ENCODE data around the gene PKP4. TPM values are rescaled to one million over a fixed set of nuclear protein-coding genes. Genes with fewer than 3 reads are reported as not detected.
A peak's percentile ranks its signal among the peaks of the same experiment; 100 is the strongest.
"Not testable (repeated sequence)": the region's sequence is repeated elsewhere in the genome, so short reads cannot be mapped to it uniquely, and the experiment has no call there.

The PKP4 gene
- total RNA-seq, 1 experiment from 2014 or later: 7.9 TPM

- in situ Hi-C loops (cut with HindIII; ENCODE audit: low pct_unique_long_range_greater_than_20kb, low sequenced_read_pairs): no loop called here
- no peak for DNase-seq (ENCODE audit: low read depth)
These were observed 4.0 kb downstream of the PKP4 start for GRCh38 chr2:158460632-158461297.

GRCh38 chr2:158463496-158464095, 6.8 kb downstream of the PKP4 start:
- DNase-seq (ENCODE audit: low read depth): no peak
- in situ Hi-C loops (cut with HindIII; ENCODE audit: low pct_unique_long_range_greater_than_20kb, low sequenced_read_pairs): no loop called here

GRCh38 chr2:158464426-158465281, 7.9 kb downstream of the PKP4 start:
- no peak for DNase-seq (ENCODE audit: low read depth)
- in situ Hi-C loops (cut with HindIII; ENCODE audit: low pct_unique_long_range_greater_than_20kb, low sequenced_read_pairs): no loop called here

- in situ Hi-C loops (cut with HindIII; ENCODE audit: low pct_unique_long_range_greater_than_20kb, low sequenced_read_pairs): no loop called here
- no peak for DNase-seq (ENCODE audit: low read depth)
These were observed 10.5 kb downstream of the PKP4 start for GRCh38 chr2:158467248-158467647.

- DNase-seq (ENCODE audit: low read depth); in situ Hi-C loops (cut with HindIII; ENCODE audit: low pct_unique_long_range_greater_than_20kb, low sequenced_read_pairs): not testable (repeated sequence)
These were observed 16.1 kb downstream of the PKP4 start for GRCh38 chr2:158472829-158473228.

GRCh38 chr2:158473300-158473699, 16.5 kb downstream of the PKP4 start:
- in situ Hi-C loops (cut with HindIII; ENCODE audit: low pct_unique_long_range_greater_than_20kb, low sequenced_read_pairs): not testable (repeated sequence)

GRCh38 chr2:158473719-158474392, 17.1 kb downstream of the PKP4 start:
- no peak for DNase-seq (ENCODE audit: low read depth)
- in situ Hi-C loops (cut with HindIII; ENCODE audit: low pct_unique_long_range_greater_than_20kb, low sequenced_read_pairs): no loop called here

More at GRCh38 chr2:158473300-158473699, 16.5 kb downstream of the PKP4 start:
- not testable (repeated sequence) for DNase-seq (ENCODE audit: low read depth)

- DNase-seq (ENCODE audit: low read depth); in situ Hi-C loops (cut with HindIII; ENCODE audit: low pct_unique_long_range_greater_than_20kb, low sequenced_read_pairs): not testable (repeated sequence)
These were observed 17.8 kb downstream of the PKP4 start for GRCh38 chr2:158474526-158475011.

GRCh38 chr2:158477202-158477601, 20.4 kb downstream of the PKP4 start:
- no peak for DNase-seq (ENCODE audit: low read depth)
- in situ Hi-C loops (cut with HindIII; ENCODE audit: low pct_unique_long_range_greater_than_20kb, low sequenced_read_pairs): no loop called here

GRCh38 chr2:158478237-158478636, 21.5 kb downstream of the PKP4 start:
- no peak for DNase-seq (ENCODE audit: low read depth)
- in situ Hi-C loops (cut with HindIII; ENCODE audit: low pct_unique_long_range_greater_than_20kb, low sequenced_read_pairs): no loop called here

GRCh38 chr2:158478816-158479215, 22.1 kb downstream of the PKP4 start:
- in situ Hi-C loops (cut with HindIII; ENCODE audit: low pct_unique_long_range_greater_than_20kb, low sequenced_read_pairs): no loop called here
- DNase-seq (ENCODE audit: low read depth): no peak

- in situ Hi-C loops (cut with HindIII; ENCODE audit: low pct_unique_long_range_greater_than_20kb, low sequenced_read_pairs): no loop called here
- no peak for DNase-seq (ENCODE audit: low read depth)
These were observed 24.4 kb downstream of the PKP4 start for GRCh38 chr2:158481116-158481515.

- in situ Hi-C loops (cut with HindIII; ENCODE audit: low pct_unique_long_range_greater_than_20kb, low sequenced_read_pairs): no loop called here
- DNase-seq (ENCODE audit: low read depth): peak; percentile 51
These were observed 25.8 kb downstream of the PKP4 start for GRCh38 chr2:158482594-158482993.

GRCh38 chr2:158484892-158485556, 28.3 kb downstream of the PKP4 start:
- in situ Hi-C loops (cut with HindIII; ENCODE audit: low pct_unique_long_range_greater_than_20kb, low sequenced_read_pairs): no loop called here
- no peak for DNase-seq (ENCODE audit: low read depth)

- in situ Hi-C loops (cut with HindIII; ENCODE audit: low pct_unique_long_range_greater_than_20kb, low sequenced_read_pairs): no loop called here
- no peak for DNase-seq (ENCODE audit: low read depth)
These were observed 29.6 kb downstream of the PKP4 start for GRCh38 chr2:158486150-158486969.

- DNase-seq (ENCODE audit: low read depth): no peak
- in situ Hi-C loops (cut with HindIII; ENCODE audit: low pct_unique_long_range_greater_than_20kb, low sequenced_read_pairs): no loop called here
These were observed 30.2 kb downstream of the PKP4 start for GRCh38 chr2:158486970-158487325.

GRCh38 chr2:158487419-158487818, 30.7 kb downstream of the PKP4 start:
- in situ Hi-C loops (cut with HindIII; ENCODE audit: low pct_unique_long_range_greater_than_20kb, low sequenced_read_pairs): no loop called here
- DNase-seq (ENCODE audit: low read depth): no peak
